Measurements from ENCODE around the gene PRMT7.
A peak's percentile ranks its signal among the peaks of the same experiment; 100 is the strongest.

Gene PRMT7

GRCh38 chr16:68363658-68364521 is 53.1 kb downstream of the PRMT7 start:
- DNase-seq (ENCODE audit: low read depth) = no peak

GRCh38 chr16:68364561-68364998 is 53.8 kb downstream of the PRMT7 start:
- no peak for DNase-seq (ENCODE audit: low read depth)

GRCh38 chr16:68365167-68365817 is 54.5 kb downstream of the PRMT7 start:
- DNase-seq (ENCODE audit: low read depth) = no peak

GRCh38 chr16:68366062-68366461 is 55.2 kb downstream of the PRMT7 start:
- no peak for DNase-seq (ENCODE audit: low read depth)

- DNase-seq (ENCODE audit: low read depth) = peak; percentile 9
Observed at GRCh38 chr16:68367030-68367429, 56.2 kb downstream of the PRMT7 start.

GRCh38 chr16:68367440-68367839 is 56.6 kb downstream of the PRMT7 start:
- DNase-seq (ENCODE audit: low read depth) = no peak

GRCh38 chr16:68367891-68368290 is 57.1 kb downstream of the PRMT7 start:
- DNase-seq (ENCODE audit: low read depth) = no peak

- DNase-seq (ENCODE audit: low read depth) = no peak
Observed at GRCh38 chr16:68368301-68368888, 57.6 kb downstream of the PRMT7 start.

- DNase-seq (ENCODE audit: low read depth) = no peak
Observed at GRCh38 chr16:68369168-68369567, 58.3 kb downstream of the PRMT7 start.

- DNase-seq (ENCODE audit: low read depth) = no peak
Observed at GRCh38 chr16:68369697-68370580, 59.1 kb downstream of the PRMT7 start.

- no peak for DNase-seq (ENCODE audit: low read depth)
Observed at GRCh38 chr16:68370581-68371275, 59.9 kb downstream of the PRMT7 start.

GRCh38 chr16:68371276-68371651 is 60.4 kb downstream of the PRMT7 start:
- no peak for DNase-seq (ENCODE audit: low read depth)

- no peak for DNase-seq (ENCODE audit: low read depth)
Observed at GRCh38 chr16:68371706-68372380, 61.0 kb downstream of the PRMT7 start.

GRCh38 chr16:68372381-68372720 is 61.5 kb downstream of the PRMT7 start:
- no peak for DNase-seq (ENCODE audit: low read depth)

- DNase-seq (ENCODE audit: low read depth) = no peak
Observed at GRCh38 chr16:68372806-68373205, 62.0 kb downstream of the PRMT7 start.

- no peak for DNase-seq (ENCODE audit: low read depth)
Observed at GRCh38 chr16:68373528-68374245, 62.9 kb downstream of the PRMT7 start.

GRCh38 chr16:68374246-68374805 is 63.5 kb downstream of the PRMT7 start:
- DNase-seq (ENCODE audit: low read depth) = no peak

GRCh38 chr16:68374961-68375660 is 64.3 kb downstream of the PRMT7 start:
- DNase-seq (ENCODE audit: low read depth) = no peak

- DNase-seq (ENCODE audit: low read depth) = no peak
Observed at GRCh38 chr16:68375801-68376536, 65.2 kb downstream of the PRMT7 start.
